Right cardiac atrium (tissue), 5 donors: Measurements from ENCODE around the gene CD44. TPM values are rescaled to one million over a fixed set of nuclear protein-coding genes. Genes with fewer than 3 reads are reported as not detected.

Experiments
- ATAC-seq, 2 donors: fragments of 200-7000 bp; cut with Tn5 transposase; one replicate each; pipeline versions ENCODE4 v1.8.0 to v1.9.1; 2020; ENCODE audit warnings: moderate library complexity in 2 of 2, mild to moderate bottlenecking in 1 of 2
- DNase-seq, 3 donors: peaks; one replicate each; pipeline ENCODE4 v3.0.0-alpha.2; 2020
- H3K27ac ChIP-seq: one replicate; pipeline ENCODE4 v1.5.1; 2013; ENCODE audit warnings: mild to moderate bottlenecking, low read length, control low read depth, moderate library complexity
- H3K27me3 ChIP-seq: one replicate; pipeline ENCODE4 v1.6.1; 2013; ENCODE audit not compliant: control insufficient read depth, insufficient read depth
- H3K4me1 ChIP-seq: one replicate; pipeline ENCODE4 v1.6.1; 2013; ENCODE audit warnings: low read length; ENCODE audit not compliant: control insufficient read depth, insufficient read depth
- H3K4me3 ChIP-seq: one replicate; pipeline ENCODE4 v1.5.1; 2013; ENCODE audit warnings: low read length, control low read depth
- H3K9me3 ChIP-seq: one replicate; pipeline ENCODE4 v1.6.1; 2013; ENCODE audit warnings: low read length; ENCODE audit not compliant: control insufficient read depth
- WGBS: extraction: QIAGEN DNeasy Blood & Tissue Kit; methylation state at CpG from one replicate; pipeline ENCODE4 v1.1.7; 2013; 5-methylcytosine and 5-hydroxymethylcytosine counted together
- intact Hi-C, 4 donors: fragments of 100-400 bp; cut with DNase I; formaldehyde crosslinking; loops; one replicate each; pipeline versions ENCODE4 v1.11.0 to v1.14.0; 2022 to 2023
- polyA plus RNA-seq: library from polyadenylated mRNA; stranded (reverse); fragments of 200-250 nt; gene quantifications from one replicate; pipeline ENCODE4 v1.2.3, GENCODE V29; 2013
- total RNA-seq, 4 donors: library from RNA; stranded (reverse); fragmentation: NEBNext Ultra II Directional; extraction: Animal tissue kit (Norgen Biotek cat#: 25700); gene quantifications; one replicate each; pipeline ENCODE4 v1.2.1, GENCODE V29; 2021
- donor health status: healthy with polysubstance abuse.
- donor health status: DM: no; HTN: yes; CAD: no.
- donor health status: DM: no; HTN: no; CAD: no.
- donor health status: DM: no; HTN: yes; CAD: no; lungs with severe emphysema.
- donor health status: DM: yes; HTN: yes; CAD: no.

CD44 gene
- total and polyA plus RNA-seq, 5 donors = 7.5 to 50.7 (median 36.9) TPM

DNA sequence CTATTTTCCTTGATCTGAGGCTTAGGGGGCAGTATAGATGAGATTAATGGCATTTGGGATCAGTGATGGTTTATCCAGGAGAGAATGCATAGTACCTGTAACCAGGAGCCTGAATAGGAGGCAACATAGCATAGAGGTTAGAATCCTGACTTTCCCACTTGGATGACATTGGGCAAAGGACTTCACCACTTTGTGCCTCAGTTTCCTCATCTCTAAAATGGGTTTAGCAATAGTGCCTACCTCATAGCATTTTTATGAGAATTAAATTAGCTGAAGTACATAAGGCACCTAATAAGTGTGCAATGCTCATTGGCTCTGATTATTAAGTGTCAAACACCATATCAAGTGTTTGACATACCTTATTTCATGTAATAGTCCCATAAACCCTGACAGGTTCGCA lies 30.8 kb downstream of the CD44 start:
- 100% methylated on average over 1 of the region's 1 CpG for WGBS
- no peak for DNase-seq
- intact Hi-C loops = no loop called here
- no peak overlapping the region for H3K27ac ChIP-seq
- H3K27me3 ChIP-seq = no peaks in the 10 kb centered on the region
- no peaks in the 10 kb centered on the region for H3K9me3 ChIP-seq
- no peak overlapping the region for H3K4me3 ChIP-seq
- no peak for ATAC-seq
- peaks cover 21% of the 10 kb centered on the region for H3K4me1 ChIP-seq

DNA sequence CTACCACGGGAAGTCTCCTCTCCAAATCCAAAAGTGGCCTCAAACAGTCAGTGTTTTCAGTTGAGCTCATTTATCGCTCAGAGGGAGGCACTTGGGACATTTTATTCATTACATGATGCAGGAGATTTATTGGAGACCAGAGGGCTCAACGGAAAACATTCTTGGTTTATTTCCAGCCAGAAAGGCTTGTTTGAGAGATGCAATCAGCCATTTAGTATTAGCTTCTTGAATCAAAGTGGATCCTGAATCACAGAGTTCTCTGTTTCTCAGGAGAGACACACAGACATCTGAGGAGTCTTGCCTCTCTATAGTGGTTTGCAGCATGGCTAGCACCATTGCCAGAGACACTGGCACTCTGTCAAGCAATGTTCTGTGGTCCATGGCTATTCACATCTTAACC lies 31.5 kb downstream of the CD44 start:
- H3K4me3 ChIP-seq = no peak overlapping the region
- H3K9me3 ChIP-seq = no peaks in the 10 kb centered on the region
- no peaks in the 10 kb centered on the region for H3K27me3 ChIP-seq
- peak overlapping the region; percentile 15 for H3K27ac ChIP-seq
- WGBS = 58% methylated on average over 3 of the region's 3 CpGs
- DNase-seq (peak in 1 of 3 donors; percentile 56), ATAC-seq (peak in 1 of 2 donors; percentile 15)
- intact Hi-C loops = no loop called here
- peaks cover 21% of the 10 kb centered on the region for H3K4me1 ChIP-seq

DNA sequence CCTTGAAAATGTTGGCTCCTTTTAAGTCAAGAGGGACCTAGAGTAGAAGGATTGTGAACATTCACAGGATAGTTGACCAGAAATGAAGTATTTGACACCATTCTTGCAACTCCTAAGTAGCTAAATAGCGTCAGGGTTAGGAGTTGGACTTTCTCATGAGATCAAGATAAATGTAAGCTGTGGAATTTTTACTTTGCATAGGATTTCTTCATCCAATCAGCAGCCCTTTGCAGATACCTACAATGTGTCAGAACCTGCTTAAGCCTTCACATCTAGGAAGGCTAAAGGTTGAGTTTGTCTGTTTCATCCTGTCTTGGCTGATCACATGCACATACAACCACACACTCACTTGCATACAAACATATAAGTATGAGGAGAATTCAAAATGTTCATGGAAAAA lies 32.3 kb downstream of the CD44 start:
- no peaks in the 10 kb centered on the region for H3K27me3 ChIP-seq
- H3K9me3 ChIP-seq = no peaks in the 10 kb centered on the region
- no peak overlapping the region for H3K27ac ChIP-seq
- intact Hi-C loops = no loop called here
- WGBS = 77% methylated on average over 1 of the region's 1 CpG
- no peak overlapping the region for H3K4me3 ChIP-seq
- no peak for ATAC-seq
- peaks cover 20% of the 10 kb centered on the region for H3K4me1 ChIP-seq
- DNase-seq = no peak

DNA sequence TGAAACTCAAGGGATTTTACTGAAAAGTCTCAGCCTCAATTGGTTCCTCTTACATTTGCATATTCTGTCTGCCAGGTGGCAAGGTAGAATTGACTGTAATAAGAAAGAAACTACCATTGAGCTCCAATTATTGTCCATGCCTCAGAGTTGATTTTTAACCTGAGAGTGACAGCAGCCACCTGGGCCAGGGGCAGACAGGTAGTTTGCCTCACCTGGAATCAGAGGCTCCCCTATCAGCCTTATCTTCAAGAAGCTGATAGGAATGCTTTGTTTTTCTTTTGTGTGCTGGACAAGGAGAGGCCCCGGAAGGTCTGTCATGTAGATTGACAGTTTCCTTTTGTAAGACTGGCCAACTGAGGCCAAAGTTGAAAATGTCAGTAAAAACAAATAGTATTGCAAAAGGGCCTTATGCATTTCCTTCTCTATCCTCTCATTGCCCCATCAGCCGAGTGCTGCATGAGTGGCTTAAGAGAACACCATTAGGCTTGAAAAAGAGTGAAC lies 34.1 kb downstream of the CD44 start:
- ATAC-seq (peak; percentile 46 to 69), DNase-seq (no peak)
- Histone ChIP-seq H3K4me1 (peaks cover 8% of the 10 kb centered on the region), H3K27me3 (no peaks in the 10 kb centered on the region), H3K27ac (peak overlapping the region; percentile 30), H3K4me3 (no peak overlapping the region), H3K9me3 (no peaks in the 10 kb centered on the region)
- intact Hi-C loops = no loop called here
- WGBS = 43% methylated on average over 2 of the region's 2 CpGs

GRCh38 chr11:35173616-35174566 lies 34.9 kb downstream of the CD44 start:
- no peaks in the 10 kb centered on the region for H3K9me3 ChIP-seq
- 81% methylated on average over 3 of the region's 3 CpGs for WGBS
- intact Hi-C loops = no loop called here
- no peak for ATAC-seq
- DNase-seq = no peak
- H3K27me3 ChIP-seq = no peaks in the 10 kb centered on the region
- H3K4me3 ChIP-seq = no peak overlapping the region
- H3K4me1 ChIP-seq = peaks cover 8% of the 10 kb centered on the region
- no peak overlapping the region for H3K27ac ChIP-seq

- H3K27ac ChIP-seq = no peak overlapping the region
- no peak for DNase-seq
- no peaks in the 10 kb centered on the region for H3K9me3 ChIP-seq
- H3K4me3 ChIP-seq = no peak overlapping the region
- intact Hi-C loops = no loop called here
- H3K4me1 ChIP-seq = peaks cover 11% of the 10 kb centered on the region
- 65% methylated on average over 3 of the region's 3 CpGs for WGBS
- ATAC-seq = no peak
- H3K27me3 ChIP-seq = no peaks in the 10 kb centered on the region
Observed at GRCh38 chr11:35174666-35175065, 35.7 kb downstream of the CD44 start.

DNA sequence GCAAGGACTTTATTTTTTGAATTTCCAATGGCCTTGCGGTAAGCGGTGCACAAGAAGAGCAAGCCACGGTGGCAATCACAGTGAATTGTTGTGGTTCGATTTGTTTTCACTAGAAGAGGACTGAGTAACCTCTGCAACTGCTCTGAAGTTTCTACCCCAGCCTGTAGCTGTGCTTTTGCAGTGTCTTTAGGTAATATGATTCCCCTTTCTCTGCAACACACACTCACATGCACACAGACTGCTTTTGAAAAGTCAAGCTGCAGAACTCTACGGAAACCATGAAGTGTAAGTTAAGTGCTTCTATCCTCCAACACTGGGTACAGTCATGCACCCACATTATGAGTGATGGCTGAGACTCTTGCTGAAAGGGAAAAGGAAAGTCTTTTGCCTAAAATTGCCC lies 38.4 kb downstream of the CD44 start:
- intact Hi-C loops = no loop called here

DNA sequence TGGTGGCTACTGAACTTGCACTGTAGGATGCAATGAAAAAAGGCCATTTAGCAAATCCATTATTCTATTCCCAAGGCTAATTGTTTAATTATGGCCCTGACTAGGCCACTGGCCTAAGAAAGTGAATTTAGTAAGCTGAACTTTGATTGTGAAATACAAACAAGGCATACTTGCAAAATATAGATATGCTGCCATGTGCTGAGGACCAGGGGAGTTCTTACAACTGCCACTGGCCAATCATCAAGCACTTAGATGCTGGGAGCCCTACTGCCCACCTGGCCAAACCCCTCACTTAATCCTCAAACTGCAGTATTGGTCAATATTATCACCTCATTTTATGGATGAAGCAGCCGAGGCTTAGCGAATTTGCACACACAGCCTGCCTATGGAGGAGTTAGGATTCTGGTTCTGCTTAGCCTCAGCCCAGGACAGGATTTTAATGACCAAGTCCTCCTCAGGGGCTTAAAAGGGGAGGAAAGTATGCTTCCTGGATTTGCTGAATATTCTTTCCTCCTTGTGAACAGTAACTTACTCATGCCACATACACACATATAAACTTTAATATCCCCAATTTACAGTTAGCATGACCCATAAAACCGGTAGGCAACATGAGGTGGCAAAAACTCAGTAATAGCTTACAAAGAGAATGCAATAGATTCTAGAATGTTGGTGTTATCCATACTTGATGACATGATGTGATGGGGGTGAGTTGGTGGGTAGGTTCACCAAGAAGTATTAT lies 39.3 kb downstream of the CD44 start:
- ATAC-seq = no peak
- no peak overlapping the region for H3K4me3 ChIP-seq
- H3K27ac ChIP-seq = no peak overlapping the region
- no peaks in the 10 kb centered on the region for H3K9me3 ChIP-seq
- no peaks in the 10 kb centered on the region for H3K27me3 ChIP-seq
- no peak for DNase-seq
- WGBS = 95% methylated on average over 3 of the region's 3 CpGs
- H3K4me1 ChIP-seq = peaks cover 10% of the 10 kb centered on the region
- intact Hi-C loops = no loop called here

More for the DNA sequence above, 38.4 kb downstream of the CD44 start:
- H3K9me3 ChIP-seq = no peaks in the 10 kb centered on the region
- no peak overlapping the region for H3K4me3 ChIP-seq
- H3K27ac ChIP-seq = no peak overlapping the region
- H3K4me1 ChIP-seq = peaks cover 14% of the 10 kb centered on the region
- WGBS = 94% methylated on average over 5 of the region's 5 CpGs
- H3K27me3 ChIP-seq = no peaks in the 10 kb centered on the region
- DNase-seq = no peak
- no peak for ATAC-seq

DNA sequence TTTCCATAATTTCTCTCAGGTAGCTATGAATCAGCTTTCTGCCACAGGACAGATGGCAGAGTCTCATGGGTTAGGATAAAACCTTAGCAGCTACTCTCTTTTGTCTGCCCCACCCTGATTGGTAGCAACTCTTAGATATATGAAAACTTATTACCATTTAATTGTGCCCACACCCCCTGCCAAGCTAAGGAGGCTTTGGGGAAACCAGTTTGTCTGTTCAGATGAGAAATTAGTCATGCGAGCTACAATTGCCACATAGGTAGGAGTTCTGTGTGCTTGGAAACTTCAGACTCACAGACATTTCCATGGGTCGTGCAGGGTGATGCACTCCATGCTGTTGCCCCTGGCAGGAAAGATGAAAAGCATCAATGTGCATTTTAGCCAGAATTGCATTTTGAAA lies 39.9 kb downstream of the CD44 start:
- Histone ChIP-seq H3K27me3 (no peaks in the 10 kb centered on the region), H3K9me3 (no peaks in the 10 kb centered on the region), H3K4me3 (no peak overlapping the region), H3K27ac (no peak overlapping the region), H3K4me1 (peaks cover 10% of the 10 kb centered on the region)
- DNase-seq (no peak), ATAC-seq (no peak)
- intact Hi-C loops = no loop called here
- 87% methylated on average over 2 of the region's 2 CpGs for WGBS

- Histone ChIP-seq H3K27me3 (no peaks in the 10 kb centered on the region), H3K27ac (no peak overlapping the region), H3K4me3 (no peak overlapping the region), H3K4me1 (peaks cover 5% of the 10 kb centered on the region), H3K9me3 (no peaks in the 10 kb centered on the region)
- 67% methylated on average over 2 of the region's 2 CpGs for WGBS
- ATAC-seq (no peak), DNase-seq (no peak)
- intact Hi-C loops = no loop called here
Observed at GRCh38 chr11:35179466-35180135, 40.6 kb downstream of the CD44 start.
